AG04450 (cell line): ENCODE data around the gene TBL2. TPM values are rescaled to one million over a fixed set of nuclear protein-coding genes. Genes with fewer than 3 reads are reported as not detected.
A peak's percentile ranks its signal among the peaks of the same experiment; 100 is the strongest.
"Not testable (repeated sequence)": the region's sequence is repeated elsewhere in the genome, so short reads cannot be mapped to it uniquely, and the experiment has no call there.

ENCODE experiments used
- CTCF ChIA-PET: fragments of 300-600, 350-600 bp; formaldehyde crosslinking; extraction: SDS; loops from one replicate; lab custom pipeline; 2022; ENCODE audit warnings: antibody characterized with exemption, inconsistent platforms; lab: Charles Lee
- POLR2A ChIA-PET: fragments of 350-600 bp; formaldehyde crosslinking; extraction: SDS; loops from one replicate; lab custom pipeline; 2021; ENCODE audit warnings: antibody characterized with exemption, inconsistent platforms; lab: Yijun Ruan, JAX
- DNase-seq: peaks from one replicate; pipeline ENCODE4 v3.0.0-alpha.2; 2011; ENCODE audit warnings: low read depth, low spot score
- H3K27ac ChIP-seq: one replicate; pipeline ENCODE4 v1.5.1; 2012; ENCODE audit warnings: low read depth, low read length, control low read depth
- H3K27me3 ChIP-seq: one replicate; pipeline ENCODE4 v1.6.0; 2012; ENCODE audit warnings: low read length; ENCODE audit not compliant: control insufficient read depth, insufficient read depth
- H3K4me3 ChIP-seq: 2 replicates; pipeline ENCODE4 v1.5.1; 2011; ENCODE audit warnings: mild to moderate bottlenecking, low read depth, low read length, control low read depth
- H3K9me3 ChIP-seq: 2 replicates; pipeline ENCODE4 v1.5.1; 2012; ENCODE audit warnings: low read length; ENCODE audit not compliant: control insufficient read depth, insufficient read depth
- CTCF ChIP-seq: IDR thresholded peaks from 2 replicates; pipeline ENCODE4 v1.5.1; 2011; ENCODE audit warnings: low read depth, low read length, control low read depth, inconsistent platforms
- polyA plus RNA-seq: library from polyadenylated mRNA; depleted of rRNA; stranded (reverse); fragments of >200 nt; gene quantifications from 2 replicates; pipeline ENCODE4 v1.2.3, GENCODE V29; 2011

The TBL2 gene
- polyA plus RNA-seq, 1 experiment: 34.7 TPM

GRCh38 chr7:73586911-73587310, 8.5 kb upstream of the TBL2 start:
- no peaks in the 10 kb centered on the region for H3K27me3 ChIP-seq
- no peak for DNase-seq
- H3K27ac ChIP-seq: no peak overlapping the region
- ChIA-PET CTCF (interaction anchor here (2.5 kb wide), 1 partner anchor 20 kb away, joined by 12 read pairs; no protein-coding TSS in a partner anchor), POLR2A (interaction anchor here (0.9 kb wide), 1 partner anchor 8 kb away, joined by 4 read pairs; the partner anchor contains the start of gene TBL2)
- no peaks in the 10 kb centered on the region for H3K9me3 ChIP-seq
- H3K4me3 ChIP-seq: no peak overlapping the region
- TF ChIP-seq CTCF: no peak

GRCh38 chr7:73585196-73585595, 6.8 kb upstream of the TBL2 start:
- ChIA-PET POLR2A (interaction anchor here (0.7 kb wide), 1 partner anchor 14 kb away, joined by 12 read pairs; no protein-coding TSS in a partner anchor), CTCF (interaction anchor here (1.5 kb wide), 1 partner anchor 21 kb away, joined by 7 read pairs; no protein-coding TSS in a partner anchor)
- no peak overlapping the region for H3K27ac ChIP-seq
- H3K9me3 ChIP-seq: no peaks in the 10 kb centered on the region
- TF ChIP-seq CTCF: no peak
- no peak for DNase-seq
- H3K4me3 ChIP-seq: no peak overlapping the region
- H3K27me3 ChIP-seq: no peaks in the 10 kb centered on the region

- CTCF ChIA-PET: no interaction called here
Measured at GRCh38 chr7:73582664-73583202, 4.4 kb upstream of the TBL2 start.

GRCh38 chr7:73581006-73581405, 2.6 kb upstream of the TBL2 start:
- CTCF ChIA-PET: interaction anchor here (0.6 to 1.4 kb wide), 2 partner anchors 26 to 625 kb away, joined by 4 to 5 read pairs; no protein-coding TSS in a partner anchor
- H3K27ac ChIP-seq, H3K9me3 ChIP-seq, H3K27me3 ChIP-seq, POLR2A ChIA-PET, DNase-seq, H3K4me3 ChIP-seq: not testable (repeated sequence)

More at GRCh38 chr7:73582664-73583202, 4.4 kb upstream of the TBL2 start:
- POLR2A ChIA-PET: interaction anchor here (0.6 kb wide), 1 partner anchor 23 kb away, joined by 9 read pairs; no protein-coding TSS in a partner anchor
- Histone ChIP-seq H3K4me3 (no peak overlapping the region), H3K27me3 (no peaks in the 10 kb centered on the region), H3K9me3 (no peaks in the 10 kb centered on the region), H3K27ac (no peak overlapping the region)
- DNase-seq: no peak
- no peak for TF ChIP-seq CTCF

GRCh38 chr7:73577627-73578341, 595 bp downstream of the TBL2 start:
- ChIA-PET CTCF (interaction anchor here (0.6 to 1.3 kb wide), 4 partner anchors 12 to 148 kb away, joined by 3 to 4 read pairs (median 4); no protein-coding TSS in a partner anchor), POLR2A (interaction anchor here (0.5 to 2.5 kb wide), 12 partner anchors 9 to 251 kb away, joined by 3 to 12 read pairs (median 4); partner anchors contain the start of genes BAZ1B and BUD23)
- H3K4me3 ChIP-seq: peak overlapping the region; percentile 93
- H3K27ac ChIP-seq: peak overlapping the region; percentile 78
- TF ChIP-seq CTCF: no peak
- H3K27me3 ChIP-seq: no peaks in the 10 kb centered on the region
- no peak for DNase-seq
- peaks cover 4% of the 10 kb centered on the region; the same call in 1 of the 2 replicates for H3K9me3 ChIP-seq
